ENCODE results near the gene CCDC13.

DNA sequence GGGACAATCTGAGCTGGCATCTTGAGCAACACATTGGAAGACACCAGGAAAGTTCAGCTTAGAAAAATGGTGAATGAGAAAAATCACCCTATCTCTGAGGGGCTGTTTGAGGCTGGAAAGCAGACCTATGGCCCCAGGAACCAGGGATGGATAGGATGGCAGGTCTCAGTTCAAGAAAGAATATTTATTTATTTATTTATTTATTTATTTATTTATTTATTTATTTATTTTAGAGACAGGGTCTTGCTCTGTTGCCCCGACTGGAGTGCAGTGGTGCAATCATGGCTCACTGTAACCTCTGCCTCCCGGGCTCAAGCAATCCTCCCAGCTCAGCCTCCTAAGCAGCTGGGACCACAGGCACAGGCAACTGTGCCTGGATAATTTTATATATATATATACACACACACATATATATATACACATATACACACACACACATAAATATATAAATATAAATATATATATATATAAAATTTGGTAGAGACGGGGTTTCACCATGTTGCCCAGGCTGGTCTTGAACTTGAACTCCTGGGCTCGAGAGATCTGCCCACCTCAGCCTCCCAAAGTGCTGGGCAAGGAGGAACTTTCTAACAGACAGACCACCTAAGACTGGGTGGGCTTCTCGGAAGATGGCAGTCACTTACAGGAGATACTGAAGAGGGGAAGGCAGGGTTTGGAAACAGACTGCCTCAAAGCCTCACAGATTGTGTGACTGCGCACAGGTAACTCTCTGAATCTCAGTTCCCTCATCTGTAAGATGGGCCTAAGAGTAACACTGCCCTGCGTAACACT is 29.7 kb downstream of the CCDC13 start:
- TF ChIP-seq, protein P1, sequence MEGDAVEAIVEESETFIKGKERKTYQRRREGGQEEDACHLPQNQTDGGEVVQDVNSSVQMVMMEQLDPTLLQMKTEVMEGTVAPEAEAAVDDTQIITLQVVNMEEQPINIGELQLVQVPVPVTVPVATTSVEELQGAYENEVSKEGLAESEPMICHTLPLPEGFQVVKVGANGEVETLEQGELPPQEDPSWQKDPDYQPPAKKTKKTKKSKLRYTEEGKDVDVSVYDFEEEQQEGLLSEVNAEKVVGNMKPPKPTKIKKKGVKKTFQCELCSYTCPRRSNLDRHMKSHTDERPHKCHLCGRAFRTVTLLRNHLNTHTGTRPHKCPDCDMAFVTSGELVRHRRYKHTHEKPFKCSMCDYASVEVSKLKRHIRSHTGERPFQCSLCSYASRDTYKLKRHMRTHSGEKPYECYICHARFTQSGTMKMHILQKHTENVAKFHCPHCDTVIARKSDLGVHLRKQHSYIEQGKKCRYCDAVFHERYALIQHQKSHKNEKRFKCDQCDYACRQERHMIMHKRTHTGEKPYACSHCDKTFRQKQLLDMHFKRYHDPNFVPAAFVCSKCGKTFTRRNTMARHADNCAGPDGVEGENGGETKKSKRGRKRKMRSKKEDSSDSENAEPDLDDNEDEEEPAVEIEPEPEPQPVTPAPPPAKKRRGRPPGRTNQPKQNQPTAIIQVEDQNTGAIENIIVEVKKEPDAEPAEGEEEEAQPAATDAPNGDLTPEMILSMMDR (conservative IDR thresholded peaks at IDR 0.05), result no peak
- TF ChIP-seq EZH2 (IDR thresholded peaks at IDR 0.05; ENCODE audit: low read depth), result no peak
